ENCODE data around the gene CFL1.

DNA sequence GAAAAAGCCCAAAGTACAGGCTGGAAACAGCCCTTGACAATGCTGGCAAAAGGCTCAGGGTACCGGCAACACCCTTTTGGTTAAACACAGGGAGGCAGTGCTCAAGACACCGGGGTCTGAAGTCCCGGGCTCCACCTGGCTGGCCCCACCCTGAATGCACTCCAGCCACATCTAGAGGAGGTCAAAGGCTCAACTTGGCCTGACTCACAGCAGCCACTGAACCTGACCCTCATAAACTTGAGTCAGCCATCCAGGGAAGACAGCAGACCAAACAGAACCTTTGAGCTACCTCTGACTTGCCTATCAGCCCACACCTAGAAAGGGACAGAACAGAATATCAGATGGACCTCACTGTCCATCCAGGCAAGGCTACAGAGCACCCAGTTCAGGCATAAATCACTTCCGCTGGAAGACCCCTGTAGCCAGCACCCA is 3.8 kb downstream of the CFL1 start:
- TF ChIP-seq, protein P1, sequence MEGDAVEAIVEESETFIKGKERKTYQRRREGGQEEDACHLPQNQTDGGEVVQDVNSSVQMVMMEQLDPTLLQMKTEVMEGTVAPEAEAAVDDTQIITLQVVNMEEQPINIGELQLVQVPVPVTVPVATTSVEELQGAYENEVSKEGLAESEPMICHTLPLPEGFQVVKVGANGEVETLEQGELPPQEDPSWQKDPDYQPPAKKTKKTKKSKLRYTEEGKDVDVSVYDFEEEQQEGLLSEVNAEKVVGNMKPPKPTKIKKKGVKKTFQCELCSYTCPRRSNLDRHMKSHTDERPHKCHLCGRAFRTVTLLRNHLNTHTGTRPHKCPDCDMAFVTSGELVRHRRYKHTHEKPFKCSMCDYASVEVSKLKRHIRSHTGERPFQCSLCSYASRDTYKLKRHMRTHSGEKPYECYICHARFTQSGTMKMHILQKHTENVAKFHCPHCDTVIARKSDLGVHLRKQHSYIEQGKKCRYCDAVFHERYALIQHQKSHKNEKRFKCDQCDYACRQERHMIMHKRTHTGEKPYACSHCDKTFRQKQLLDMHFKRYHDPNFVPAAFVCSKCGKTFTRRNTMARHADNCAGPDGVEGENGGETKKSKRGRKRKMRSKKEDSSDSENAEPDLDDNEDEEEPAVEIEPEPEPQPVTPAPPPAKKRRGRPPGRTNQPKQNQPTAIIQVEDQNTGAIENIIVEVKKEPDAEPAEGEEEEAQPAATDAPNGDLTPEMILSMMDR (IDR thresholded peaks at IDR 0.05): no peak
- no peak for TF ChIP-seq POLR2A (IDR thresholded peaks at IDR 0.05)

Data from vagina (tissue), 2 donors.